GM18858 (cell line): ENCODE measurements around the gene DGCR2.
A peak's percentile ranks its signal among the peaks of the same experiment; 100 is the strongest.
"Not testable (repeated sequence)": the region's sequence is repeated elsewhere in the genome, so short reads cannot be mapped to it uniquely, and the experiment has no call there.

Experiments used
- ATAC-seq: cut with Tn5 transposase; IDR thresholded peaks from one replicate; pipeline ENCODE4 v1.9.1; 2021; ENCODE audit not compliant: unreplicated experiment

DGCR2 gene

DNA sequence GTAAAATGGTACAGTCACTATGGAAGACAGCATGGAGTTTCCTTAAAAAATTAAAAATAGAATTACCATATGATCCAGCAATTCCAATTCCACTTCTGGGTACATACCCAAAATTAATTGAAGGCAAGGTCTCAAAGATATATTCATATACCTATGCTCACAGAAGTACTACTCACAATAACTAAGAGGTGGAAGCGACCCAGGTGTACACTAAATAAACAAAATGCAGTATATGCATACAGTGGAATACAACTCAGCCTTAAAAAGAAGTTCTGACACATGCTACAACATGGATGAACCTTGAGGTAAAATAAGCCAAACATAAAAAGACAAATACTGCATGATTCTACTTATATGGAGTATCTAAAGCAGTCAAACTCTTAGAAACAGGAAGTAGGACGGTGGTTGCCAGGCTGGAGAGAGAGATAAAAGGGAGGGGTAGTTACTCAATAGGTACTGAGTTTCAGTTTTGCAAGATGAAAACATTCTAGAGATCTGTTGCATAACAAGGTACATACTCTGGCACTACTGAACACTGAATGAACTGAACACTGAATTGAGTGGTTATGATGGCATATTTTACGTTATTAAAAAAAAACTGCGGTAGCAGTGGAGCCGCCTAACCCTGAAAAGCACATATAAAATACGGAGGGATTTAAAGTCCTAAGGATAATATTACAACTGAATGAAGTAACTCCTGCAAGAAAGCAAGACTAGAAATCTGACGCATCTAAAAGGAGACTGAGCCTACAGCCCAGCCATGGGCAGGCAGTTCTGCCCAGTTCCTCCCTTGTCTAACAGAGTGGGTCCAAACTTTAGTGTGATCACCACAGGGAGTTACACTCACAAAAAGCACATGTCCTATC is 12.8 kb downstream of the DGCR2 start:
- ATAC-seq: peak; percentile 81

DNA sequence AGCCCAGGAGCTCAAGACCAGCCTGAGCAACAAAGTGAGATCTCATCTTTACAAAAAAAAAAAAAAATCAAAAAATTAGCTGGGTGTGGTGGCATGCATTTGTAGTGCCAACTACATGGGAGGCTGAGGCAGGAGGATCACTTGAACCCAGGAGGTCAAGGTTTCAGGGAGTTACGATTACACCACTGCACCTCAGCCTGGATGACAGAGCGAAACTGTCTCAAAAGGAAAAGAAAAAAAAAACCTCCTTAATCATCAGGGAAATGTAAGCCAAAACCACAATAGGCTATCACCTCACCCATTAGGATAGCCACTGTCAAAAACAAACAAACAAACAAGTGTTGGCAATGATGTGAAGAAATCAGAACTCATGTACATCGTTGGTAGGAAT is 13.4 kb downstream of the DGCR2 start:
- ATAC-seq: no peak

DNA sequence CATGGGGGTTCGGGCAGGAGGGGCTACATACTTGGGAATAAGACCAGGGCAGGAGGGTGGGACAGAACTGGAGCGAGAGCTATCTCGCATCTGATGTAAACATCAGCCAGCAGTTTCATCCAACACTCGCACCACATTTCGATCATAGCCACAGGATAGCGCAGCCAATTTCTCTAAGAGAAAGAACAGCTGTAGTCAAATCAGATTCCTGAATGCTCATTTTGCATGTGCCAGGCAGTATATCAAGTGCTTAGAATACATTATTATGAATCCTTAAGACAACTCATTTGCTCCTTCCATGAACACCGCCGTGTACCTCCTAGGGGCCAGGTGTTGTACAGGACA is 14.5 kb downstream of the DGCR2 start:
- no peak for ATAC-seq

DNA sequence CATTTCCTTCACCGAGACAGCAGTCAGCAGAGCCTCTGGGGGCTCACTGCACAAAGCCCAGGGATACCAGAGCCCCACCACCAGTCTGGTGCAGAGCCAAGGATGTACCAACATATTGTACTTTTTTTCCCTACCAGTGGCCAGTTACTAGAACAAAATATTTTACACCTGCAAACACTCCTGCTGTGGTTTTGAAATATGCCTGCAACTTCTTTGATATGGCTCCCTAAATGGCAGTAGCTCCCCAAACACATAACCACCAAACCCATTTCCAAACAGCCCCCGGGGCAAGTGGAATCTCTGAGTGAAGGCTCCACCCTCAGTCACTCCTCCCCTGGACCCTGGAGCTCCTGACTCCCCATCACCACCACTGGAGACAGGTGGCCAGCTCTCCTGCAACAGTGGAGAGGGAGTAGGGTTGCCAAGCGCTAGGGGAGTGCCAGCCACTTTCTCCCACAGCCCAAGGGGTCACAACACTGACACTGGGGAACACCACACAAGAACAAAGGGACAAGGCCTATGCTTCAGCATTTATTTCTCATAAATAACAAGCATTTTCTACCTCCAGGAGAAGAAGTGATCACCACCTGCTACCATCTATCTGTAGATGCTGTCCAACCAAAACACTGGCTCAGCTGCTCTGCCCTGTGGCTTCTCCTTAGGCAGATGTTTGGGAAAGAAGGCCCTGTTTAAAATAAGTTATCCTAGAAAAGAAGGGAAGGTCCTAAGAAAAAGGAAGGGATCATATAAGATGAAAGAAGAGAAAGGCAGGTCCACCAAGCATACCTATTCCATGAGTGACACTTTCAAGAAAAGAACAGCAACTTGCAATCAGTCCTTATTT is 15.1 kb downstream of the DGCR2 start:
- ATAC-seq: no peak

DNA sequence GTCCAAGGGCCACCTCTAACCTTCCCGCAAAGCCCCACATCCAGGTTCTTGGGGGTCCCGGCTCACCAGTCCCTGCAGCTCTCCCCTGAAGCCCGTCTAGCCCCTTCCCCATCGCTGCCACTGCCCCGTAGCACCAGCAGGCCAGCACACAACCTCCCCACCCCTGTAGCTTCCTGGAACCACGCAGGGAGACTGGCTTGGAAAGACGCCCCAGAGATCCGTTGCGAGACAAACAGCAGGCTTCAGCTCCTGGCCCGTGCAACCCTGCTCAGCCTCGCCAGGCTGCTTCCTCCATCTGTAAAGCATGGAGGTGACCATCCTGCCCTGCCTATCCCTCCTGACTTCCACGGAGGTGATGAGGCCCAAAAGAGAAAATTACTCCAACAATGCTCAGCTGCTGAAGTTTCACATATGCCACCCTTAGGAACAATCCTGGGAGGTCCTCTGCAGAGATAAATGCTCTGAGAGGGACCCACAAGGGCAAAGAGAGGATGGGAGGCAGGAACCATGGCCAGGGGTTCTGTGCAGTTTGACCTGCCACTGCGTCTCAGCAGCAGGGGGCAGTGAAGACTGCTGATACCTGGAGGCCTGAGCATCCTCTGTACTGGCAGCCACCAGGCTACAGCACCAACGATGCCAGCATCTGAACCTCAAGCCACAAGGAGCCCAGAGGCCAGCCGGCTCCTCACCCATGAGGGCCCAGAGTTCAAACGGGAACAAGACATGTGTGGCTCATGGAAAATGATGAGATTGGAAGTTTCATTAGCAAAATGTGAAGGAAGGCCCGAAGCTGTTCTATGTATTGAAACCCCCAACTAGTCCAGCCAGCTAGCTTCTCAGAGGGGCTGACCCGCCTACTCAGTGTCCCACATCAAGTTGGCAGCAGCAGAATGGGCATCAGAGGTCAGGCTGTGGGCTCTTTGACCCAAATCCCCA is 16.1 kb downstream of the DGCR2 start:
- ATAC-seq: no peak

DNA sequence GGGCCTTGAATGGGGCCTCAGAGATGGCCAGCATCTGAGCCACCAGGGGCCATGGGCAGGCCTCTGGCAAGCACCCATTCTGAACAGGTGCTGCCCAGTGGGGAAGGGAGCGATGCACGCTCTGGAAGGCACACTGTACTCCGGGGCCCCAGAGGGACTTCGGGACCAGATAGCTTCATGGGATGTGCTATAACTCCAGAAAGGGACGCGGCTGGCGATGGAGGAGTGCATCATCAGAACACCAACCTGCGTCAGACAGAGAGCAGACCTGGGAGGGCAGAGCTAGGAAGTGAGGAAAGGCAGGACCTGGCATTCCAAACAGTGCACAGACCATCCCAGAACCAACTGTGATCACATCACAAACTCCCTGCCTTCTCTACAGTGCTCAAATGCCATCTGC is 16.8 kb downstream of the DGCR2 start:
- ATAC-seq: no peak

DNA sequence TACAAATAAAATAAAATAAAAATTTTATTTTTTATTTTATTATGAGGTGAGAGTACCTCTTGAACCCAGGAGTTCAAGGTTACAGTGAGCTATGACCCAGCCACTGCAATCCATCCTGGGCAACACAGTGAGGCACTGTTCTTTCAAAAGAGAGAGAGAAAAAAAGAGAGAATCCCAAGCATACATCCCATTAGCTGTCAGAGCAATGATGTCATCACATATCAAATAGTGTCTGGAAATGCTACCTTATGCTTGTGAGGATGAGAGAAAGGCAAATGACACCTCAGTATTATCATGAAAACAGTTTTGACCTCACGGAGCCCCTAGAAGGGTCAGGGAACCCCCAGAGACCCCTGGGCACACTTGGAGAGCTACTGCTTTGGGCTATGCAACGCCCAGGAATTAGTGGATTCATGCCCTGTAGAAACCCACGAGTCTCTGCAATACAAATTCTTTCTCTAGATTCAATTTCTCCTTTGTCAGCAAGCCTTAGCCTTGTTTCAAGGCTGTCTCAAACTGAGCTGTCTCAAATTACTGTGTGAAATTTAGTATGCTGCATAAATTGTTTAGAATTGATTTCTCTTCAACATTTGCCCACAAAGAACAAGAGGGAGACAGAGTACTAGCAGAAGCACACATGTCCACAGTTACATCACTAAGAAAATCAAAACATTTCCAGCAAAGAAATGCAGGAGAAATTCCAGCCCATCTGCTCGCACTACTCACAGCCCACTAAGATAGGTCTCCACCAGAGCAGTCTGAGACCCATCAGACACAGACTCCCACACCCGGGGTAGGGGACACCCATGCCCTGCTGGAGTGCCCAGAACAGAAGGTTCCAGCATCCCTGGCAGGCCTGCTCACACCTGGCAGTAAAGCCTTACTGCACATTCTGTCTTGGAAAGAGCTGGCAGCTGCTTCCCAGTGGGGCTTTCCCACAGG is 18.1 kb downstream of the DGCR2 start:
- no peak for ATAC-seq

DNA sequence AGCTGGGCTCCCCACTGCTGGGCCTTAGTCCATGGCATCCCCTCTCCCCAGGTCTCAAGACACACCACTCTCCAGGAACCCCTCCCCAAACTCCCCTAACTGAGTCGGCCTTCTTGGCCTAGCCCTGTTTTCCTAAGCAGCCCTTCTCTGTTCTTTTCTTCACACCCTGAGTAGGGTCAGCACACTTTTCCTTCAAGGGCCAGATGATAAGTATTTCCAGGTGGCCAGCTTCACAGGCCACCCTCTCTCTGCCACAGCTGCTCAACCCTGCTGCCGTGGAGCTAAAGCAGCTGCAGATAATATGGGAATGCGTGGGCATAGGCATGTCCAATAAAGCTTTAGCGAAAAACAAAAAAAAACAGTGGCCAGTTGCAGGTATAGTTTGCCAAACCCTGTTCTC is 24.1 kb downstream of the DGCR2 start:
- no peak for ATAC-seq

DNA sequence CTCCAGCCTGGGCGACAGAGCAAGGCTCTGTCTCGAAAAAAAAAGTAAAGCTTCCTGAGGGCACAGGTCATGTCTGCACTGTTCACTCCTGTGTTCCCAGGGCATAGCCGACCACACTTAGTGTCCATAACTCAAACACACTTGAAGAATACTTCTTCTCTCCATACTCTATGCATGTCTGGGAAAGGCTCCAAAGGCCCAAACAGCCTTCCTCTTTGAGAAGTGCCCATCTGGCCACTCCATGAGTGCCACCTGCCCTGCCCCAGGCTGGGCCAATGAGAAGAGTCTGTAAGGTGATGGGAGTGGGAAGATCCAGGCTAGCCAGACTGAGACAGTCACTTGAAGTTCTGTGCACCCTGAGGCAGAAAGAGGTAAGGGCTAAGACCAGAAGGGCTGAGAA is 24.7 kb downstream of the DGCR2 start:
- ATAC-seq: no peak

DNA sequence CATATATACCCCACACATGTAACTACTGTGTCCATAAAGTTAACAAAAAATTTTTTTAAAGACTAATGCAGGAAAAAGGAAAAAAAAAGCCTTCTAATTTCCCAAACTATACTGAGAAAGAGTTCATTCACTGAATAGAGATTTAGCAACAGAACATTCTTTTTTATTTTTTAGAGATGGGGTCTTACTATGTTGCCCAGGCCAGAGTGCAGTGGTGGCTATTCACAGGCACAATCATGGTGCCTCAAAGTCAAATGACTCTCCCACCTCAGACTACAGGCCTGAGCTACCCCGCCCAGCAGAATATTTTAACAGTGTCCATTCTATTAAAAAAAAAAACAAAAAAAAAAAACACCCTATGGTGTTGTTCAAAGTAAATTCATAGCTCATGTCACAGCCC is 25.7 kb downstream of the DGCR2 start:
- ATAC-seq: no peak

DNA sequence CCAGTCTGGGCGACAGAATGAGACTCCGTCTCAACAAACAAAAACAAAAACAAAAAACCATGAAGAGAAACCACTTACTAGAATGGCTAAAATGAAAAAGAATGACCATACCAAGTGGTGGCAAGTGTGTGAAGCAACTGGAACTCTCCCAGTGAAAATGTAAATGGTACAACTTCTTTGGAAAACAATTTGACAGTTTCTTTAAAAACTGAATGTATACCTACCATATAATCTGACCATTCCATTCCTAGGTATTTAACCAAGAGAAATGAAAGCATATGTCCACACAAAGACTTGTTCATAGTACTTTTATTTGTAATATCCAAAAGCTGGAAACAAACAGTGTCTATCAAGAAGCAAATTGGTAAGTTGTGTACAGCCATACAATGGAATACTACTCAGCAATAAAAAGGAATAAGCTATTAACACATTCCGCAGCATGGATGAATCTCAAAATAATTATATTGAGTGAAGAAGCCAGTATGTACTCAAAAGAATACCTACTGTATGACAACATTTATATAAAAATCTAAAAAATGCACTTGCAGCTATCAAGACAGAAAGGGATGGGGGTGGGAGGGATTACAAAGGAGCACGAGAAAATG is 27.7 kb downstream of the DGCR2 start:
- no peak for ATAC-seq

DNA sequence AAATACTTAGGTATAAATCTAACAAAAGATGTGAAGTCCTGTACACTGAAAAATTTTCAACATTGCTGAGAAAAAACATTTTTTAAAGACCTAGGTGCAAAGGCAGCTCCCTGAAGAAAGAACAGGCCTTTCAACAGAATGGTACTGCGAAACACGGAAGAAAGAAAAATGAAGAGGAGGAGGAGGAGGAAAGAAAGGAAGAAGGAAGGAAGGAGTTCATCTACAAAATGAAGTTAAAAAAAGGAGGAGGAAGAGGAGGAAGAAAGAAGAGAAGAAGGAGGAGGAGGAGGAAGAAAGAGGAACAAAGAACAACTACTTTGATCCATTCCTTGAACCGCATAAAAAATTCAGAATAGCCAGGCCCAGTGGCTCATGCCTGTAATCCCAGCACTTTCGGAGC is 29.5 kb downstream of the DGCR2 start:
- ATAC-seq: no peak

DNA sequence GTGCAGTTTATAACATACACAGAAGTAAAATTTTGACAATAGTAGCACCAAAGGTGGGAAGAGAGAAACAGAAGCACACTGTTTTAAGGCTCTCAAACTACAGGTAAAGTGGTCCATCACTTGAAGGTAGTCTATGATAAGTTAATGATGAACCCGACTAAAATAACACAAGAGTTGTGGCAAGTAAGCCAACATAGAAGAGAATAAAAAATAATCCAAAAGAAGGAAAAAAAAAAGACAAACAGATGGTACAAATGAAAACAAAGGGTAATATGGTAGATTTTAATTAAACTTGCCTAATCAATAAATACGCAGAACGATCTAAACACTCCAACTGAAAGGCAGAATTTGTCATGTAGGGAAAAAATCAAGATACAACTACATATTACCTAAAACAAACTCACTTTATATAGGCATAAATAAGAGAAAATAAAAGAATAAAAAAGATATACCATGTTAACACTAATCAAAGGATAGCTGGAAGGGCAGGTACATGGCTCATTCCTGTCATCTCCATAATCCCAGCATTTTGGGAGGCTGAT is 31.6 kb downstream of the DGCR2 start:
- ATAC-seq: no peak

DNA sequence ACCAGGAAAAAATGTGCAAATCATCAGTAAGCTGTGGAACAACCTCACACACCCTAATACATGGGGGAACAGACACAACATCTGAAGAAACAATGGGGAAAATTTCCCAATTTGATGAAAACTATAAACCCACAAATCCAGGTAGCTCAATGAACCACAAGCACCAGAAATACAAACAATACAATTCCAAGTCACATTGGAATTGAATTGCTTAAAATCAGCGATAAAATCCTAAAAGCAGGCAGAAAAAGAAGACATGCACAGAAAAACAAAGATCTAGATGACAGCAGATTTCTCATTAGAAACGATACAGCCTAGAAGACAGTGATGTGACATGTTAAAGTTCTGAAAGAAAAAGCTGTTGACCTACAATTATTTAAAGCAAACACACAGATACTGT is 32.0 kb downstream of the DGCR2 start:
- no peak for ATAC-seq

DNA sequence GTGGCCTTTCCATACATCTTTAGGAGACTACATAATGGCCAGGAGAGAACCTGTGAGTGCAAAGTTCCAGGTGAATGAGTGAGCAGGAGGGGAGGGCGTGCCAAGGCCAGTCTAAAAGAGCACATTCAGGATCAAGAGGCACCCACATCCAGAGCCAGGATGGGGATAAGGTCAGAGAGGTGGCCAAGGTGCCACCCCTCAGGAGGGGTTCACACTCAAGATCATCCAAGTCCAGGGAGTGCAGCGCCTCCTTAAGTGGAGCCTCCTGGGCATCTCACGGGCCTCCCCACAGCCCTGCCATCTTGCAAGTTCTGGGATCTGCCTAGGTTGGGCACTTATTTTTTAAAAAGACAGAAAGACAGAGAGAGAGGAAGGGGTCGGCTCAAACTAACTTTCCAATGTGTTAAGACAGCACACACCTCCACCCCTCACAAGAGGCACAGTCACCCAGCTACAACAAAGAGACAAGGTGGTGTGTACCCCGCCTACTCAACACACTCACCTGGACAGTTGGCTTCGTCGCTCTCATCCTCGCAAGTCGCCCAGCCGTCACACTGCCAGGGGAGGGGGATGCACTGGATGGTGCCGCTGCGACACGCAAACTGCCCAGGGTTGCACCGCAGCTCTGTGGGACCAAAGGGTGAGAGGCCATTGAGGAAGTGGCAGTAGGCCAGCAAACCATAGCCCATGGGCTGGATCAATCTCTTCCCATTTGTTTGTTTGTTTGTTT is 33.2 kb downstream of the DGCR2 start:
- no peak for ATAC-seq

DNA sequence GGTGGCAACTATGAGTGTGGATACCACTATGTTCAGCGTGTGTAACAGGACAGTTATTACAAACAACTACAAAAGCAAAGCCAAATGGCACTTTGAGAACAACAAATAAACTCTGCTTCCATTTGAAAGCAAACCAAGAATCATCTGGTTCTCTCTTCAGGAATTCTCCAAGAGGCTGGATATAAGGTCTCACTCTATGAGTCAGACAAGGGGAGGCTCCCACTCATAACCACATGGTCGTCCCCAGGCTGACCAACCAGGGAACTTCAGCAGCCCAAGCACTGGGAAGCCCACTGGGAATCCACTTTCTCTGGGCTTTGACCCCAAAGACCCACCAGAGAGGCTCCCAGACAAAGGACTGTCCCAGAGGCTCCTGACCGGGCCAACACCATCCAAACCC is 35.3 kb downstream of the DGCR2 start:
- ATAC-seq: no peak

DNA sequence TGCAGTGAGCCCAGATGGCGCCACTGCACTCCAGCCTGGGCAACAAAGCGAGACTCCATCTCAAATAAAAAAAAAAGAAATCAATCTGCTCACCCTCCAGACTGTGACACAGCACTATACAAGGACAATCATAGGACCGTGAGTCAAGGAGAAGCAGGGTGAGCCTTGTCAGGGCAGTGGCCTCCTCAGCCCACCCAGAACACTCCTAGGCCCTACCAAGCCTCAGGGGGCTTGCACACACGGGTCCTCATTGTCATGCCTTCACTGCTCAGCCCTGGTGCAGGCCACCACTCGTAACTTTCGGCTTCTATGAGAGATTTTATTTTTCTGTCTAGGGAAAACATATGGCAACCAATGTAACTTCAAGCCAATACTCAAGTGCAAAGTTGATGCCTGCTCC is 35.8 kb downstream of the DGCR2 start:
- ATAC-seq: no peak

DNA sequence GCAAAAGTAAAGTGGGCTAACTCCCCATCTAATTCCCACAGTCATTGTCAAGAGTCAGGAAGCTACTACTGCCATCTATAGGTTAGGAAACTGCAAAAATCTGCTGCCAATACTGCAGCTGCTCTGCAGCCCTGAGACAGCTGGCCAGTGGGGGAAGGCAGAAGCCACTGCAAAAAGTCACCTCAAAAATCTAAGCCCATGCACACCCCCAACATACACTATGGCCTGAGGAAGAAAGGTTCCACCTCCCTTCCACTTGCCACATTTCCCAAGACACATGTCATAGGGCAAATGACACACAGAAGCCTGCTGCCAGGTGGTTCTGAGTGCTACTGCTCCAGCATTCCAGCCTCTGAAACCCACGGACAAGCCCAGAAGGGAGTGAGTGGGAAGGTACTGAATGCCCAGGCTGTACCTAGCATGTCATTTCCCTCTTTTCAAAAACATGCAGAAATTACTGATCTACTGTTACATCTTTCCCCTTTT is 36.9 kb downstream of the DGCR2 start:
- no peak for ATAC-seq

DNA sequence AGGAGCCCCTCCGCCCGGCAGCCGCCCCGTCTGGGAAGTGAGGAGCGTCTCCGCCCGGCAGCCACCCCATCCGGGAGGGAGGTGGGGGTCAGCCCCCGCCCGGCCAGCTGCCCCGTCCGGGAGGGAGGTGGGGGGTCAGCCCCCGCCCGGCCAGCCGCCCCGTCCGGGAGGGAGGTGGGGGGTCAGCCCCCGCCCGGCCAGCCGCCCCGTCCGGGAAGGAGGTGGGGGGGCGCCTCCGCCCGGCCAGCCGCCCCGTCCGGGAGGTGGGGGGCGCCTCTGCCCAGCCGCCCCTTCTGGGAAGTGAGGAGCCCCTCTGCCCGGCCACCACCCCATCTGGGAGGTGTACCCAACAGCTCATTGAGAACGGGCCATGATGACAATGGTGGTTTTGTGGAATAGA is 37.6 kb downstream of the DGCR2 start:
- not testable (repeated sequence) for ATAC-seq
